ENCODE data around the gene KRT86. TPM values are rescaled to one million over a fixed set of nuclear protein-coding genes. Genes with fewer than 3 reads are reported as not detected.

Gene KRT86
- total and polyA plus RNA-seq, 4 donors = 0.10 to 0.73 (median 0.38) TPM

Other genes with a start within 250 kb of the KRT86 start
- 10 to 100 TPM; 24.5 to 55.6 TPM for gene NR4A1, start 223.2 kb upstream of the KRT86 start, total RNA-seq
- 10 to 100 TPM; 21.2 to 96.6 TPM for gene NR4A1, start 223.2 kb upstream of the KRT86 start, polyA plus RNA-seq (ENCODE audit: insufficient read length in 2 of 2)
- 10 to 100 TPM; 19.7 to 35.8 TPM for gene ATG101, start 204.7 kb upstream of the KRT86 start, total RNA-seq
- 10 to 100 TPM; 31.6 to 37.8 TPM for gene ATG101, start 204.7 kb upstream of the KRT86 start, polyA plus RNA-seq (ENCODE audit: insufficient read length in 2 of 2)
- under 1 TPM; 0.33 to 0.59 TPM for gene SMIM41, start 194.9 kb upstream of the KRT86 start, total RNA-seq
- gene SMIM41, start 194.9 kb upstream of the KRT86 start, polyA plus RNA-seq (ENCODE audit: insufficient read length in 2 of 2) = under 1 TPM; 0.23 to 0.79 TPM
- gene KRT80, start 82.6 kb upstream of the KRT86 start, total RNA-seq = not detected
- under 1 TPM in 1 of 2 donors, not detected in 1; 0.12 TPM for gene KRT80, start 82.6 kb upstream of the KRT86 start, polyA plus RNA-seq (ENCODE audit: insufficient read length in 2 of 2)
- under 1 TPM in 1 of 2 donors, not detected in 1; 0.33 TPM for gene KRT7, start 41.4 kb upstream of the KRT86 start, total RNA-seq
- 1 to 10 TPM in 1 of 2 donors, under 1 TPM in 1; 0.63 to 1.2 TPM for gene KRT7, start 41.4 kb upstream of the KRT86 start, polyA plus RNA-seq (ENCODE audit: insufficient read length in 2 of 2)
- gene KRT81, start 16.9 kb downstream of the KRT86 start, total RNA-seq = under 1 TPM in 1 of 2 donors, not detected in 1; 0.17 TPM
- gene KRT81, start 16.9 kb downstream of the KRT86 start, polyA plus RNA-seq (ENCODE audit: insufficient read length in 2 of 2) = under 1 TPM; 0.15 to 0.55 TPM
- gene KRT83, start 46.8 kb downstream of the KRT86 start, total RNA-seq = not detected
- gene KRT83, start 46.8 kb downstream of the KRT86 start, polyA plus RNA-seq (ENCODE audit: insufficient read length in 2 of 2) = not detected
- not detected for gene KRT85, start 92.8 kb downstream of the KRT86 start, total RNA-seq
- gene KRT85, start 92.8 kb downstream of the KRT86 start, polyA plus RNA-seq (ENCODE audit: insufficient read length in 2 of 2) = not detected
- gene KRT84, start 111.0 kb downstream of the KRT86 start, total RNA-seq = not detected
- gene KRT84, start 111.0 kb downstream of the KRT86 start, polyA plus RNA-seq (ENCODE audit: insufficient read length in 2 of 2) = not detected
- not detected for gene KRT82, start 131.7 kb downstream of the KRT86 start, total RNA-seq
- gene KRT82, start 131.7 kb downstream of the KRT86 start, polyA plus RNA-seq (ENCODE audit: insufficient read length in 2 of 2) = not detected
- under 1 TPM in 1 of 2 donors, not detected in 1; 0.06 TPM for gene KRT75, start 159.7 kb downstream of the KRT86 start, total RNA-seq
- under 1 TPM in 1 of 2 donors, not detected in 1; 0.12 TPM for gene KRT75, start 159.7 kb downstream of the KRT86 start, polyA plus RNA-seq (ENCODE audit: insufficient read length in 2 of 2)
- not detected for gene KRT6B, start 177.5 kb downstream of the KRT86 start, total RNA-seq
- not detected for gene KRT6B, start 177.5 kb downstream of the KRT86 start, polyA plus RNA-seq (ENCODE audit: insufficient read length in 2 of 2)
- gene KRT6C, start 199.2 kb downstream of the KRT86 start, total RNA-seq = not detected
- not detected for gene KRT6C, start 199.2 kb downstream of the KRT86 start, polyA plus RNA-seq (ENCODE audit: insufficient read length in 2 of 2)
- not detected for gene KRT6A, start 218.6 kb downstream of the KRT86 start, total RNA-seq
- gene KRT6A, start 218.6 kb downstream of the KRT86 start, polyA plus RNA-seq (ENCODE audit: insufficient read length in 2 of 2) = not detected
- gene KRT5, start 245.7 kb downstream of the KRT86 start, total RNA-seq = under 1 TPM in 1 of 2 donors, not detected in 1; 0.99 TPM
- under 1 TPM; 0.27 to 0.68 TPM for gene KRT5, start 245.7 kb downstream of the KRT86 start, polyA plus RNA-seq (ENCODE audit: insufficient read length in 2 of 2)